ENCODE results near the gene NDUFAF8. TPM values are rescaled to one million over a fixed set of nuclear protein-coding genes. Genes with fewer than 3 reads are reported as not detected.

The NDUFAF8 gene
- total RNA-seq, 4 donors from 2014 or later = 22.0 to 67.0 (median 34.3) TPM

DNA sequence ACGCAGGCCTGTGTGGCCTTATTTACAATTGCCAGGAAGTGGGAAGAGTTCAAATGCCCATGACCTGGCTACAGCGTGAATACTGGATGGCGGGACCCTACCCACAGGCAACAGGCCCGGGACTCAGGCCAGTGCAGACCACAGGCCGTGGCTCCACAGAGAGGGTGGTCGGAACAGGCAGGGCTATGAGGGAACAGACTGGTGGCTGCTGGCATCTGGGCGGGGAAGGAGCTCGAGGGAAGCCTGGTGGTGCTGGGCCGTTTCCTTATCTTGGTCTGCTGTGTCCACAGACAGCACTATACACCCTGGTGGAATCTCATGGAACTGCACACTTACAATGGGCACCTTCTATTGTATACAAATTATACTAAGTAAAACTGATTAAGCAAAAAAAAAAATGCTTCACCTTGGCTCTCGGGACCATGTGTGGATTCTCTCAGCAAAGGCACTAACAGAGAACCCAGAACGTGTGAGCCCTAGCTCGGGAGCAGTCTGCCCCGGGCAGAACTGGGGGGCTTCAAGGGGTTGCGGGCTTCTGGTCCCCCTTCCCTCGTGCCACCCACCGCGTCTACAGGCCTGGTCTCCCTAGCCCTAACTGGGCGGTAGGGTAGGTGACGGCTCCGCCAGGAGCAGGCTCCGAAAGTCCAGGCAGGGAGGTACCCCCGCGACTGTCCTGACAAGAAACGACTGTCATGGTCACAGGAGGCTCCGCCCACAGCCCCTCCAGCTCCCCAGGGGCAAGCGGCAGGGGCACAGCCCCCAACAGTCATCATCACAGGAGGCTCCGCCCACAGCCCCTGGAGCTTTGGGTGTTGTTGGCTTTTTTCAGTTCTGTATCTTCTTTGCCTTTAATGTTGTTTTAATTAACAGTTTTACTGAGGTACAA is 38.2 kb upstream of the NDUFAF8 start:
- peaks cover 0 to 45% (median 0%) of the 10 kb centered on the region in 3 donors for H3K36me3 ChIP-seq
- peaks cover 0 to 29% (median 0%) of the 10 kb centered on the region in 3 donors for H3K4me1 ChIP-seq
- TF ChIP-seq, protein P1, sequence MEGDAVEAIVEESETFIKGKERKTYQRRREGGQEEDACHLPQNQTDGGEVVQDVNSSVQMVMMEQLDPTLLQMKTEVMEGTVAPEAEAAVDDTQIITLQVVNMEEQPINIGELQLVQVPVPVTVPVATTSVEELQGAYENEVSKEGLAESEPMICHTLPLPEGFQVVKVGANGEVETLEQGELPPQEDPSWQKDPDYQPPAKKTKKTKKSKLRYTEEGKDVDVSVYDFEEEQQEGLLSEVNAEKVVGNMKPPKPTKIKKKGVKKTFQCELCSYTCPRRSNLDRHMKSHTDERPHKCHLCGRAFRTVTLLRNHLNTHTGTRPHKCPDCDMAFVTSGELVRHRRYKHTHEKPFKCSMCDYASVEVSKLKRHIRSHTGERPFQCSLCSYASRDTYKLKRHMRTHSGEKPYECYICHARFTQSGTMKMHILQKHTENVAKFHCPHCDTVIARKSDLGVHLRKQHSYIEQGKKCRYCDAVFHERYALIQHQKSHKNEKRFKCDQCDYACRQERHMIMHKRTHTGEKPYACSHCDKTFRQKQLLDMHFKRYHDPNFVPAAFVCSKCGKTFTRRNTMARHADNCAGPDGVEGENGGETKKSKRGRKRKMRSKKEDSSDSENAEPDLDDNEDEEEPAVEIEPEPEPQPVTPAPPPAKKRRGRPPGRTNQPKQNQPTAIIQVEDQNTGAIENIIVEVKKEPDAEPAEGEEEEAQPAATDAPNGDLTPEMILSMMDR (IDR thresholded peaks at IDR 0.05) = peak in 5 of 6 experiments; percentile 60 to 75 (median 65)
- no peak for TF ChIP-seq POLR2A (IDR thresholded peaks at IDR 0.05)
- WGBS, 2 donors = 58 to 74% methylated on average over 7 to 16 of the region's 27 CpGs
- intact Hi-C loops (cut with DNase I) = no loop called here
- DNase-seq = no peak
- no peak overlapping the region for H3K27ac ChIP-seq
- no peak overlapping the region for H3K4me3 ChIP-seq
- no peaks in the 10 kb centered on the region for H3K27me3 ChIP-seq
- no peaks in the 10 kb centered on the region for H3K9me3 ChIP-seq

GRCh38 chr17:81202318-81202717 is 36.8 kb upstream of the NDUFAF8 start:
- 67 to 68% methylated on average over 1 to 4 of the region's 10 CpGs for WGBS, 2 donors
- Histone ChIP-seq H3K4me3 (no peak overlapping the region), H3K36me3 (peaks cover 0 to 45% (median 0%) of the 10 kb centered on the region in 3 donors), H3K27ac (no peak overlapping the region), H3K27me3 (no peaks in the 10 kb centered on the region), H3K4me1 (peaks cover 0 to 21% (median 0%) of the 10 kb centered on the region in 3 donors), H3K9me3 (no peaks in the 10 kb centered on the region)
- DNase-seq = no peak
- no peak for TF ChIP-seq POLR2A (IDR thresholded peaks at IDR 0.05)
- TF ChIP-seq, protein P1 (IDR thresholded peaks at IDR 0.05) = no peak
- intact Hi-C loops (cut with DNase I) = no loop called here

- no peak for DNase-seq
Observed at GRCh38 chr17:81203136-81203535, 36.0 kb upstream of the NDUFAF8 start.

GRCh38 chr17:81204578-81204977 is 34.5 kb upstream of the NDUFAF8 start:
- no peak overlapping the region for H3K4me3 ChIP-seq
- no peaks in the 10 kb centered on the region for H3K27me3 ChIP-seq
- intact Hi-C loops (cut with DNase I) = no loop called here
- no peak for DNase-seq
- 41 to 100% methylated on average over 2 of the region's 10 CpGs for WGBS, 2 donors
- H3K4me1 ChIP-seq = peaks cover 0 to 8% (median 0%) of the 10 kb centered on the region in 3 donors
- H3K27ac ChIP-seq = no peak overlapping the region
- H3K9me3 ChIP-seq = no peaks in the 10 kb centered on the region
- peaks cover 0 to 37% (median 0%) of the 10 kb centered on the region in 3 donors for H3K36me3 ChIP-seq
- no peak for TF ChIP-seq POLR2A (IDR thresholded peaks at IDR 0.05)

More at GRCh38 chr17:81203136-81203535, 36.0 kb upstream of the NDUFAF8 start:
- Histone ChIP-seq H3K4me3 (no peak overlapping the region), H3K27ac (no peak overlapping the region), H3K9me3 (no peaks in the 10 kb centered on the region), H3K4me1 (peaks cover 0 to 17% (median 0%) of the 10 kb centered on the region in 3 donors), H3K36me3 (peaks cover 0 to 39% (median 0%) of the 10 kb centered on the region in 3 donors), H3K27me3 (no peaks in the 10 kb centered on the region)
- TF ChIP-seq, protein P1 (IDR thresholded peaks at IDR 0.05) = no peak
- TF ChIP-seq POLR2A (IDR thresholded peaks at IDR 0.05) = no peak
- 97 to 100% methylated on average over 3 to 5 of the region's 20 CpGs for WGBS, 2 donors
- intact Hi-C loops (cut with DNase I) = no loop called here

DNA sequence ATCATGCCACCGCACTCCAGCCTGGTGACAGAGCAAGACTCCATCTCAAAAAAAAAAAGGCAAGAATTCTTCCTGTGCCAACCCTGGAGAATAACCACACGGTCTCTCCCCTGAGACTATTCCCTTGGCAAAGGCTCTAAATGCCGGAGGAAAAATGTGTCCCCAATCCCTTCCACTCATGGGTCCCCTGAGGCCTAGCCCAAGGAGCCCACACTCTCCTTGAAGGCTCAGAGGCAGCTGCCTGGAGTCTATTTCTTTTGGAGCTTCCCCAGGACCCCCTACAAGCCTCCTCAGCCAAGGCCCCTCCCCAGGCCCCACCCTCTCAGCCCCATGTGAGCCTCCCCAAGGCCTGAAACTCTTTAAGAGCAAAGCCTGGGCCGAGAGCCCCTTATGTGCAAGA is 33.0 kb upstream of the NDUFAF8 start:
- H3K27ac ChIP-seq = no peak overlapping the region
- no peak for TF ChIP-seq POLR2A (IDR thresholded peaks at IDR 0.05)
- TF ChIP-seq, protein P1 (IDR thresholded peaks at IDR 0.05) = no peak

More for the DNA sequence above, 33.0 kb upstream of the NDUFAF8 start:
- 68 to 79% methylated on average over 3 to 4 of the region's 4 CpGs for WGBS, 2 donors
- Histone ChIP-seq H3K27me3 (no peaks in the 10 kb centered on the region), H3K36me3 (peaks cover 0 to 35% (median 0%) of the 10 kb centered on the region in 3 donors), H3K4me1 (peaks cover 0 to 2% (median 0%) of the 10 kb centered on the region in 3 donors), H3K9me3 (no peaks in the 10 kb centered on the region), H3K4me3 (no peak overlapping the region)
- no peak for DNase-seq
- intact Hi-C loops (cut with DNase I) = no loop called here

Data from esophagus squamous epithelium (tissue), 5 donors.